CD4-positive, alpha-beta T cell (primary cell): ENCODE results near the gene MPP3. TPM values are rescaled to one million over a fixed set of nuclear protein-coding genes. Genes with fewer than 3 reads are reported as not detected.

Source experiments
- ATAC-seq: fragments of 200-7000 bp; cut with Tn5 transposase; one replicate; pipeline ENCODE4 v1.10.0; 2022; ENCODE audit warnings: mild to moderate bottlenecking; ENCODE audit not compliant: poor library complexity
- CTCF ChIA-PET: fragments of 350-600 bp; sonication (Branson Sonifier 250); formaldehyde crosslinking; loops from one replicate; lab custom pipeline; 2021; ENCODE audit warnings: antibody characterized with exemption, inconsistent platforms; lab: Charles Lee
- POLR2A ChIA-PET: fragments of 350-600 bp; sonication (Branson Sonifier 250); formaldehyde crosslinking; loops from one replicate; lab custom pipeline; 2021; ENCODE audit warnings: antibody characterized with exemption, inconsistent platforms; lab: Charles Lee
- DNase-seq, 14 experiments: peaks; one replicate each; pipeline ENCODE4 v3.0.0-alpha.2; 2013 to 2020; ENCODE audit warnings: mixed read lengths in 2 of 14
- H3K27ac ChIP-seq, 2 donors: one replicate each; pipeline versions ENCODE4 v1.5.1 to v1.7.0; 2013; ENCODE audit warnings: low read length in 2 of 2, low read depth in 1 of 2, mild to moderate bottlenecking in 1 of 2
- H3K27me3 ChIP-seq, 2 experiments: 1 replicate in 1 of 2; 2 replicates in 1 of 2; pipeline versions ENCODE4 v1.6.1 to v1.7.0; 2013; ENCODE audit warnings: low read length in 2 of 2, control low read depth in 1 of 2, mild to moderate bottlenecking in 1 of 2, moderate library complexity in 1 of 2; ENCODE audit not compliant: insufficient read depth in 2 of 2, control insufficient read depth in 1 of 2
- H3K36me3 ChIP-seq: one replicate; pipeline ENCODE4 v1.6.1; 2013; ENCODE audit warnings: low read length, control low read depth; ENCODE audit not compliant: insufficient read depth
- H3K4me1 ChIP-seq: one replicate; pipeline ENCODE4 v1.6.1; 2013; ENCODE audit warnings: low read length, control low read depth; ENCODE audit not compliant: insufficient read depth
- H3K4me3 ChIP-seq: one replicate; pipeline ENCODE4 v1.5.1; 2013; ENCODE audit warnings: mild to moderate bottlenecking, low read length, moderate library complexity
- H3K9me3 ChIP-seq, 2 experiments: 1 replicate in 1 of 2; 2 replicates in 1 of 2; pipeline versions ENCODE4 v1.6.1 to v1.7.0; 2013; ENCODE audit warnings: low read length in 2 of 2, mild to moderate bottlenecking in 2 of 2, control low read depth in 1 of 2, moderate library complexity in 1 of 2; ENCODE audit not compliant: control insufficient read depth in 1 of 2, insufficient read depth in 1 of 2
- H3K27ac Mint-ChIP-seq: one replicate; pipeline ENCODE4 v1.8.0; 2020; ENCODE audit warnings: mixed read lengths
- H3K27me3 Mint-ChIP-seq: one replicate; pipeline ENCODE4 v1.8.0; 2021; ENCODE audit warnings: mixed read lengths
- H3K36me3 Mint-ChIP-seq: one replicate; pipeline ENCODE4 v1.8.0; 2021; ENCODE audit warnings: low read depth, mixed read lengths
- H3K4me1 Mint-ChIP-seq: one replicate; pipeline ENCODE4 v1.8.0; 2021; ENCODE audit warnings: low read depth, mixed read lengths
- H3K4me3 Mint-ChIP-seq: one replicate; pipeline ENCODE4 v1.8.0; 2020; ENCODE audit warnings: mild to moderate bottlenecking, mixed read lengths
- H3K9me3 Mint-ChIP-seq: one replicate; pipeline ENCODE4 v1.8.0; 2020; ENCODE audit warnings: mixed read lengths
- CTCF ChIP-seq: fragments of 200-600 bp; IDR thresholded peaks from one replicate; pipeline ENCODE4 v1.8.0; 2022; ENCODE audit warnings: antibody characterized with exemption, mild to moderate bottlenecking
- intact Hi-C, 2 experiments: fragments of 100-400 bp; cut with DNase I in 1 of 2; cut with micrococcal nuclease in 1 of 2; formaldehyde crosslinking; loops; one replicate each; pipeline versions ENCODE4 v1.15.1 to v1.9.0; 2023 to 2025; cut with DNase I, micrococcal nuclease
- total RNA-seq, 174 experiments: library from RNA in 2 of 174; stranded (reverse) in 2 of 174; gene quantifications; one replicate each; pipeline ENCODE4 v1.2.3 and lab custom pipeline; 2021 to 2026

The MPP3 gene
- total RNA-seq, 2 experiments from 2014 or later: 0.14 TPM; not detected in 1

- H3K27ac Mint-ChIP-seq: no peak overlapping the region
- Histone ChIP-seq H3K27ac (no peak overlapping the region), H3K4me3 (no peak overlapping the region), H3K9me3 (peaks cover 0 to 18% of the 10 kb centered on the region in 2 experiments), H3K4me1 (no peaks in the 10 kb centered on the region), H3K27me3 (peaks cover 0 to 18% of the 10 kb centered on the region in 2 experiments), H3K36me3 (no peaks in the 10 kb centered on the region)
- H3K4me3 Mint-ChIP-seq: no peak overlapping the region
- ChIA-PET CTCF (interaction anchor here (1.2 kb wide), 1 partner anchor 23 kb away, joined by 3 read pairs; no protein-coding TSS in a partner anchor), POLR2A (no interaction called here)
- no peak for DNase-seq
- no peaks in the 10 kb centered on the region for H3K4me1 Mint-ChIP-seq
- no peak for ATAC-seq
- no peak for TF ChIP-seq CTCF
- intact Hi-C loops: no loop called here
- no peaks in the 10 kb centered on the region for H3K36me3 Mint-ChIP-seq
- H3K27me3 Mint-ChIP-seq: peaks cover 13% of the 10 kb centered on the region
- H3K9me3 Mint-ChIP-seq: no peaks in the 10 kb centered on the region
Observed at GRCh38 chr17:43856141-43856540, 23.2 kb upstream of the MPP3 start.

DNA sequence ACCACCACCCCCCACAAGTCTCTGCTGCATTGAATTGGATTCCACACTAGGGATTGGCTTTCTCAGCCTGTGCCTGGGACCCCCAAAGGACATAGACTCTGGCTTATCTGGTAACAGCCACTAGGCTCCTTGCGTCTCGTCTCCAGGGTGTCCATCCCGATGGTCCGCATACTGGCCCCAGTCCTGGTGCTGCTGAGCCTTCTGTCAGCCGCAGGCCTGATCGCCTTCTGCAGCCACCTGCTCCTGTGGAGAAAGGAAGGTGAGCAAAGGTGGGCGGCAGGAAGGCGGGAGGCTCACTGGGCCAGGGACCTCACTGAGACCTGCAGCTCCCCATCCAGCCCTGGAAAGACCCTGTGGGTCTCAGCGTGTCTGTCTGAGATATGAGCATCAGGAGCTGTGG, 22.1 kb upstream of the MPP3 start:
- intact Hi-C loops: no loop called here
- Histone ChIP-seq H3K27ac (no peak overlapping the region), H3K9me3 (peaks cover 0 to 18% of the 10 kb centered on the region in 2 experiments), H3K4me3 (no peak overlapping the region), H3K4me1 (no peaks in the 10 kb centered on the region), H3K27me3 (peaks cover 0 to 21% of the 10 kb centered on the region in 2 experiments), H3K36me3 (no peaks in the 10 kb centered on the region)
- no peak for DNase-seq
- Mint-ChIP-seq H3K4me3 (no peak overlapping the region), H3K4me1 (no peaks in the 10 kb centered on the region), H3K36me3 (no peaks in the 10 kb centered on the region), H3K27ac (no peak overlapping the region), H3K27me3 (peaks cover 13% of the 10 kb centered on the region), H3K9me3 (no peaks in the 10 kb centered on the region)
- CTCF ChIA-PET: no interaction called here
- POLR2A ChIA-PET: no interaction called here
- TF ChIP-seq CTCF: no peak
- ATAC-seq: no peak

DNA sequence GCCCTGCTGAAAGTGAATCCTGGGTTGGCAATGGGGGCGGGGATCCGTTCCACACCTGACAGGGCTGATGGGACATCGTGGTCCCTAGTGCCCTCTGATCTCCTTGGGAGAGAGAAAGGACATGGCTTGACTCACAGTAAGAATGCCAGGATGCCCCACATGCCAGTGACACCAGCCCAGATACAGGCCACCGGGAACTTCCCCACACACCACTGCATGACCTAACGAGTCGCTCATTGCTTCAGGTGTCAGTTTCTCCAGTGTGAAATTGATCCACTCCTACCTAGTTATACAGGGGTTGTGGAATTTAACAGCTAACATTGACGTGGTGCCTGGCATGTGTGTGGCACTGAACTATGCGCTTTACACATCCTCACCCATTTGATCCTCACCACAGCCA, 21.6 kb upstream of the MPP3 start:
- ChIA-PET POLR2A (no interaction called here), CTCF (no interaction called here)
- Mint-ChIP-seq H3K27me3 (peaks cover 16% of the 10 kb centered on the region), H3K4me1 (no peaks in the 10 kb centered on the region), H3K36me3 (no peaks in the 10 kb centered on the region), H3K4me3 (no peak overlapping the region), H3K27ac (no peak overlapping the region), H3K9me3 (no peaks in the 10 kb centered on the region)
- intact Hi-C loops: no loop called here
- Histone ChIP-seq H3K27ac (no peak overlapping the region), H3K27me3 (peaks cover 0 to 21% of the 10 kb centered on the region in 2 experiments), H3K4me1 (no peaks in the 10 kb centered on the region), H3K36me3 (no peaks in the 10 kb centered on the region), H3K4me3 (no peak overlapping the region), H3K9me3 (peaks cover 0 to 18% of the 10 kb centered on the region in 2 experiments)
- no peak for TF ChIP-seq CTCF
- DNase-seq (no peak), ATAC-seq (no peak)
